Measurements from ENCODE around the gene EIF4G3. TPM values are rescaled to one million over a fixed set of nuclear protein-coding genes. Genes with fewer than 3 reads are reported as not detected.

Gene EIF4G3
- total and polyA plus RNA-seq, 2 of the 8 experiments (the other 6 are each of a cell fraction or from before 2014, with no cell fraction given): 47.5 to 66.6 TPM

DNA sequence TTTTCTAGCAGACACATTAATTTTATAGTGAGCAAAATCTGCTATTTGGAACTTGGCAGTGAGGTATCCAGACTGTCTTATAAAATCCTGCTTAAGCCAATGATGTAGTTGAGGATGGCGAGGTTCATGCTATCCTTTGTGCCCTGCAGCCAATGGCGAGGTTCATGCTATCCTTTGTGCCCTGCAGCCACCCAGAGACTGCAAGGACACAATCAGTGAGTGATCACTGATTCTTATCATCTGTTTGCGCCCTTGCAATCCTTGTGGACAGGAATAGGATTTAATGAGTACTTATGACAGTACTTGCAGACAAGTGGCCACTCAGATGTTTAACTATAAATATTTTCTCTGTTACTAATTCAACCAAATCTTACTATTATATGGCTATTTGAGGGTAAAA is 112.6 kb downstream of the EIF4G3 start:
- ChIA-PET POLR2A (ENCODE audit: partially characterized antibody) (no interaction called here), CTCF (ENCODE audit: partially characterized antibody) (no interaction called here)
- no peak for DNase-seq (ENCODE audit: low read depth in 1 of 2, low spot score in 2 of 2)
- no peak for FAIRE-seq
- Histone ChIP-seq H3K23me2 (ENCODE audit: low read depth, low read length) (no peaks in the 10 kb centered on the region), H3K4ac (replicated peaks; ENCODE audit: insufficient read length, low read depth, low read length) (no peak overlapping the region), H3K14ac (ENCODE audit: insufficient read length) (no peak overlapping the region), H2BK15ac (ENCODE audit: low read length) (no peak overlapping the region), H3K4me3 (ENCODE audit: extremely low read depth in 1 of 4, insufficient read depth in 2 of 4, low read depth in 3 of 4, low read length in 4 of 4) (no peak overlapping the region), H3K4me1 (replicated peaks in 1 of 4; ENCODE audit: control insufficient read depth in 3 of 4, insufficient read depth in 4 of 4, low read length in 3 of 4) (no peaks in the 10 kb centered on the region), H2AFZ (ENCODE audit: low read length) (no peak overlapping the region), H4K20me1 (replicated peaks in 1 of 2; ENCODE audit: control insufficient read depth in 1 of 2, insufficient read depth in 2 of 2, low read length in 2 of 2) (no peaks in the 10 kb centered on the region), H3K9me3 (ENCODE audit: insufficient read depth in 2 of 2, low read depth in 1 of 2, low read length in 1 of 2) (no peaks in the 10 kb centered on the region), H3K27me3 (replicated peaks in 1 of 4; ENCODE audit: control insufficient read depth in 3 of 4, extremely low read depth in 1 of 4, insufficient read depth in 3 of 4, low read length in 3 of 4) (no peaks in the 10 kb centered on the region), H2AK5ac (ENCODE audit: low read depth, low read length) (no peak overlapping the region), H3K23ac (ENCODE audit: insufficient read length) (no peak overlapping the region), H3K9ac (replicated peaks in 1 of 4; ENCODE audit: extremely low read depth in 1 of 4, low read depth in 3 of 4, low read length in 3 of 4) (no peak overlapping the region), H3K79me1 (ENCODE audit: low read depth, low read length) (no peaks in the 10 kb centered on the region), H2BK5ac (ENCODE audit: low read depth, low read length) (no peak overlapping the region), H2BK12ac (ENCODE audit: low read depth, low read length) (no peak overlapping the region), H3K36me3 (ENCODE audit: control insufficient read depth in 2 of 4, insufficient read depth in 4 of 4, low read length in 3 of 4) (no peaks in the 10 kb centered on the region; a peak in 1 of 8 replicates), H3K56ac (replicated peaks; ENCODE audit: insufficient read length, low read depth, low read length) (no peak overlapping the region), H4K5ac (ENCODE audit: insufficient read length, low read depth, low read length) (no peak overlapping the region), H3K79me2 (ENCODE audit: control insufficient read depth in 1 of 2, insufficient read depth in 2 of 2, low read length in 2 of 2) (peaks cover 0 to 3% of the 10 kb centered on the region in 2 experiments; a peak in 1 of 4 replicates), H2BK20ac (ENCODE audit: low read length) (no peak overlapping the region), H2BK120ac (replicated peaks; ENCODE audit: low read depth, low read length) (no peak overlapping the region), H4K91ac (replicated peaks; ENCODE audit: insufficient read length, low read length) (no peak overlapping the region), H3K18ac (ENCODE audit: extremely low read depth, low read length) (no peak overlapping the region), H3K4me2 (ENCODE audit: insufficient read depth in 1 of 2, low read depth in 2 of 2, low read length in 2 of 2) (no peak overlapping the region), H3K27ac (ENCODE audit: low read depth, low read length) (no peak overlapping the region), H4K8ac (ENCODE audit: extremely low read depth, insufficient read depth, low read length) (no peak overlapping the region)
- 69% methylated on average over 3 of the region's 3 CpGs; no CpG with 5 or more reads in 1 of the 2 experiments for WGBS, 2 experiments (ENCODE audit: extremely low coverage in 1 of 2, insufficient coverage in 1 of 2, insufficient read length in 1 of 2, insufficient replicate concordance in 2 of 2, low coverage in 1 of 2, low lambda C conversion rate in 2 of 2, missing lambda C conversion rate in 1 of 2)
- no peak for TF ChIP-seq EGR1 (IDR thresholded peaks at IDR 0.05; ENCODE audit: borderline replicate concordance, low read depth, low read length)
